ENCODE measurements around the gene MCF2L.

DNA sequence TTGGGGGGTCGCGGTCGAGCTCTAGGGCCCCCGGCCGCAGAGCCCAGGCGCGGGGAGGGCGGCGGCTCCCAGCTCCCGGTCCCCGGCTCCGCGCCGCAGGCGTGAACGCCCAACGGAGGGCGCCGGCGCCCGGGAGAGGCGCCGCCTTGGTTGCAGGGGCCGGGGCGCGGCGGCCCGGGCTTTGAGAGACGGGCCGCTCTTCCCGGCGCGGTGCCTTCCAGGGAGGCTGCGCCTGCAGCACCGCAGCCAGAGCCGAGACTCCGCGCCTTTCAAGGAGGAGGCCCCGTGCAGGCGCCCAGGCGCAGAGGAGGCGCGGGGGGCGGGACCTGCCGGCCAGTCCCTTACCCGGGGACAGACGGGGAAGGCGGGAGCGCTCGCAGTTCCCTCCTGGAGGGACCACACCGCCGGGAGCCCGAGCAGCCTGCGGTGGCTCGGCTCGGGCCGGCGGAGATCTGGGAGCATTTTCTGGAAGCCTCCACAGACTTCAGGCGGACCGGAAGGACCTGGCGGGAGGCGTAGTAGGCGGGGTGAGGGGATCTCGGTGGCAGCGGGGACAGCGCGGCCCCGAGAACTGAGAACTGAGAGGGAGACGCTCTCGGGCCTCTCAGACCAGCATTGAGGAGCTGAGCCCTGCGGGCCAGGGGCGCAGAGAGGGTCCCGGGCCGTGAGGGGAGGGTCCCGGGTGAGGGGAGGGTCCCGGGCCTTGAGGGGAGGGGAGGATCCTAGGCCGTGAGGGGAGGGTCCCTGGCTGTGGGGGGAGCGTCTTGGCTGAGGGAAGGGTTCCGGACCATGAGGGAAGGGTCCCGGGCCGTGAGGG, 25.5 kb upstream of the MCF2L start:
- TF ChIP-seq, protein P1, sequence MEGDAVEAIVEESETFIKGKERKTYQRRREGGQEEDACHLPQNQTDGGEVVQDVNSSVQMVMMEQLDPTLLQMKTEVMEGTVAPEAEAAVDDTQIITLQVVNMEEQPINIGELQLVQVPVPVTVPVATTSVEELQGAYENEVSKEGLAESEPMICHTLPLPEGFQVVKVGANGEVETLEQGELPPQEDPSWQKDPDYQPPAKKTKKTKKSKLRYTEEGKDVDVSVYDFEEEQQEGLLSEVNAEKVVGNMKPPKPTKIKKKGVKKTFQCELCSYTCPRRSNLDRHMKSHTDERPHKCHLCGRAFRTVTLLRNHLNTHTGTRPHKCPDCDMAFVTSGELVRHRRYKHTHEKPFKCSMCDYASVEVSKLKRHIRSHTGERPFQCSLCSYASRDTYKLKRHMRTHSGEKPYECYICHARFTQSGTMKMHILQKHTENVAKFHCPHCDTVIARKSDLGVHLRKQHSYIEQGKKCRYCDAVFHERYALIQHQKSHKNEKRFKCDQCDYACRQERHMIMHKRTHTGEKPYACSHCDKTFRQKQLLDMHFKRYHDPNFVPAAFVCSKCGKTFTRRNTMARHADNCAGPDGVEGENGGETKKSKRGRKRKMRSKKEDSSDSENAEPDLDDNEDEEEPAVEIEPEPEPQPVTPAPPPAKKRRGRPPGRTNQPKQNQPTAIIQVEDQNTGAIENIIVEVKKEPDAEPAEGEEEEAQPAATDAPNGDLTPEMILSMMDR (IDR thresholded peaks at IDR 0.05): no peak
- no peak for TF ChIP-seq POLR2A (IDR thresholded peaks at IDR 0.05)
